SK-N-MC (cell line): ENCODE measurements around the gene PCID2.

ENCODE experiments used
- DNase-seq: peaks from one replicate; pipeline ENCODE4 v3.0.0-alpha.2; 2011; ENCODE audit warnings: low read depth, low spot score
- H3K27ac ChIP-seq: fragments of 200-600 bp; sonication (generic); 2 replicates; pipeline ENCODE4 v1.5.1; 2016; ENCODE audit warnings: mixed run types
- H3K36me3 ChIP-seq: fragments of 200-600 bp; sonication (generic); 2 replicates; pipeline ENCODE4 v1.6.1; 2017; ENCODE audit warnings: antibody characterized with exemption, low read length, mixed read lengths; ENCODE audit not compliant: insufficient read depth
- H3K4me3 ChIP-seq: fragments of 200-600 bp; sonication (generic); 2 replicates; pipeline ENCODE4 v1.5.1; 2016
- H3K9ac ChIP-seq: fragments of 200-600 bp; sonication (generic); 2 replicates; pipeline ENCODE4 v1.8.0; 2017; ENCODE audit warnings: mixed run types, mixed read lengths; ENCODE audit not compliant: insufficient read length
- H3K9me3 ChIP-seq: fragments of 200-600 bp; sonication (generic); 2 replicates; pipeline ENCODE4 v1.6.1; 2017; ENCODE audit warnings: low read depth, mild to moderate bottlenecking, antibody characterized with exemption, low read length, moderate library complexity, mixed read lengths
- EZH2 ChIP-seq: fragments of 200-600 bp; sonication (generic); IDR thresholded peaks from one replicate; pipeline ENCODE4 v1.6.1; 2017; ENCODE audit warnings: antibody characterized with exemption
- FOXP2 ChIP-seq: optimal IDR thresholded peaks from 2 replicates; pipeline ENCODE3; 2011; ENCODE audit warnings: mild to moderate bottlenecking, moderate library complexity; ENCODE audit not compliant: insufficient read depth; ENCODE audit errors: extremely low read length, control extremely low read depth
- POLR2AphosphoS5 ChIP-seq: IDR thresholded peaks from 2 replicates; pipeline ENCODE4 v1.6.1; 2012; ENCODE audit warnings: mild to moderate bottlenecking, low read depth, low read length, borderline replicate concordance

Gene PCID2

DNA sequence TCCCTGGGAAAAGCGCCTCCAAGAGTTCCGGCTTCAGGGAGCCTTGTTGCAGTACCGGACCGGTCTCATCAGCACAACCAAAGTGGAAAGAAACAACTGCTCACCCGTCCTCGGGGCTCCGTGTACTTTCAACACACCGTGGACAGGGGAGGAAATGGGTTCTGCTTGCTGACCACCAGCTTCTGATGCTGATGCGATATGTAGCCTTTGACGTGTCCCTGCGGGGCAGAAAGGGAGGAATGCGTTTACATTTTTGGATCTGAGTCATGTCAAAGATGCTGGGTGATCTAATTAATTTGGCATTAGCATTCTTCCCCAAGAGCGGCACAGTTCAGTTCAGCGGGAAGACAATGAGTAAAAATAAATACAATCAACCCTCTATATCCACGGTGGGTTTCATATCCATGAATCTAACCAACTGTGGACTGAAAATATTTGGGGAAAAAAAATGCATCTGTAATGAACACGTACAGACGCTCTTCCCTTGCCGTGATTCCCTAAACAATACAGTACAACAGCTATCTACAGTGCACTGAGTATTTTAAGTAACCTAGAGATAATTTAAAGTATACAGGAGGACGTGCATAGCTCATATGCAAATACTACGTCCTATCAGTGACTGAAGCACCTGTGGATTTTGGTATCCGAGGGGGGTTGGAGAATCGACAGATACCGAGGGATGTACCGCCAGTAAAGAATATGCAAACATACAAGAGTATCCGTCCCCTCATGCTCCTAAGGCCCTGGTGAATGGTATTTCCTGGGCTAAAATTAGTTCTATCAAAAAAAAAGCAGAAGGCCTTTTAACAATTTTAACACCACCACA lies 30.2 kb downstream of the PCID2 start:
- DNase-seq, result no peak
- TF ChIP-seq POLR2AphosphoS5 (no peak), EZH2 (no peak), FOXP2 (no peak)
- Histone ChIP-seq H3K36me3 (peaks cover 84% of the 10 kb centered on the region), H3K9me3 (no peaks in the 10 kb centered on the region), H3K27ac (no peak overlapping the region), H3K9ac (no peak overlapping the region), H3K4me3 (no peak overlapping the region)

DNA sequence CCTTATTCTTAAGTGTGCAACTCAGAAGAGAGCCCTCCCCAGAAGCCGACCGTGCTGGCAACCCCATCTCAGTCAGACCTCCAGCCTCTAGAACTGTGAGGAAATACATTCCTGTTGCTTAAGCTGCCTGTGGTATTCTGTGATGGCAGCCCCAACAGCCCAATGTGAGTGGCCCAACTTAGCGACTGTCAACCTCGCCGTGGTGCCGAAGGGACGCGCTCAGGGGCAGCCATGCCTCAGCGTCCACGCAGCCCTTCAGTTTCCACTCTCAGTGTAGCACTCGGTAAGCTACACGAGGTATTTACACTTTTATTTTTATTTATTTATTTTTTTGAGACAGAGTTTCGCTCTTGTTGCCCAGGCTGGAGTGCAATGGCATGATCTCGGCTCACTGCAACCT lies 31.6 kb downstream of the PCID2 start:
- Histone ChIP-seq H3K36me3 (peaks cover 83% of the 10 kb centered on the region), H3K4me3 (no peak overlapping the region), H3K9ac (no peak overlapping the region), H3K9me3 (no peaks in the 10 kb centered on the region), H3K27ac (no peak overlapping the region)
- no peak for DNase-seq
- TF ChIP-seq EZH2 (no peak), POLR2AphosphoS5 (no peak), FOXP2 (no peak)

DNA sequence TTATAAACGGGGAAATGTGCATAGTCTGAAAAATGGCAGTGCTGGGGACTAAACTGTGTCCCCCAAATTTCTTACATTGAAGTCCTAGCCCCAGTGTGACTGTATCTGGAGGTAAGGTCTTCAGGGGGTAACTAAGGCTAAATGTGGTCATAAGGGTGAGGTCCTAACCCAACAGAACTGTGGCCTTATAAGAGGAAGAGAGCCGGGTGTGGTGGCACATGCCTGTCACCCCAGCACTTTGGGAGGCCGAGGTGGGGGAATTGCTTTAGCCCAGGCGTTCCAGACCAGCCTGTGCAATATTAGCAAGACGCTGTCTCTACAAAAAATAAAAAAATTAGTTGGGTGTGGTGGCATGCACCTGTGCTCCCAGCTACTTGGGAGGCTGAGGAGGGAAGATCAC lies 32.2 kb downstream of the PCID2 start:
- no peak for DNase-seq
- no peak for TF ChIP-seq FOXP2
- no peak for TF ChIP-seq POLR2AphosphoS5
- no peak for TF ChIP-seq EZH2
- H3K36me3 ChIP-seq, result peaks cover 83% of the 10 kb centered on the region
- no peak overlapping the region for H3K27ac ChIP-seq
- H3K9me3 ChIP-seq, result no peaks in the 10 kb centered on the region
- H3K4me3 ChIP-seq, result no peak overlapping the region
- no peak overlapping the region for H3K9ac ChIP-seq

DNA sequence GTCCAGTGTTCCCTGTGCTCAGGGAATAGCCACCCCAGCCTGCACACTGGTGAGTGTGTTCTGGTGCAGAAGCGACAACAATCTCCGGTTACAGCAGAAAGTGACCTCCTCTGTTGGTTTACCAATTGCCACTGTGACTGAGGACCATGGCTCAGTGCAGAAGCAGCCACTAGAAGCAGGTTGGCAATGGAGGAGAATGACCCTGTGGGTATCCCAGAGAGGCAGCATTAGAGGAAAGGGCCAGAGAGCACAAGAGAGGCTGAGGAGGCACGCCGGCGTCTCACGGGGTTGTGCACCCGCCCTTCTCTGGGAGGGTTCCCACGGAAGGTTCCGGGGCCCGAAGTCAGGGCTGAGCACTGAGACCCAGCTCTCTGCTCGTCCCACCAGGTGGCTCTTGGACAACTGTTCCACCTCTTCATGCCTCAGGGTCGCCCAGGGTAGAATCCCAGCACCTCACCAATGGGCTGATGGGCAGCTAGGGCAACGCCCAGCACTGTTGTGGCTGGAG lies 36.0 kb downstream of the PCID2 start:
- no peak for DNase-seq
- no peaks in the 10 kb centered on the region for H3K9me3 ChIP-seq
- no peak overlapping the region for H3K9ac ChIP-seq
- TF ChIP-seq POLR2AphosphoS5, result no peak; the same call in 1 of the 2 replicates
- H3K36me3 ChIP-seq, result peaks cover 60% of the 10 kb centered on the region
- H3K4me3 ChIP-seq, result no peak overlapping the region
- H3K27ac ChIP-seq, result no peak overlapping the region

DNA sequence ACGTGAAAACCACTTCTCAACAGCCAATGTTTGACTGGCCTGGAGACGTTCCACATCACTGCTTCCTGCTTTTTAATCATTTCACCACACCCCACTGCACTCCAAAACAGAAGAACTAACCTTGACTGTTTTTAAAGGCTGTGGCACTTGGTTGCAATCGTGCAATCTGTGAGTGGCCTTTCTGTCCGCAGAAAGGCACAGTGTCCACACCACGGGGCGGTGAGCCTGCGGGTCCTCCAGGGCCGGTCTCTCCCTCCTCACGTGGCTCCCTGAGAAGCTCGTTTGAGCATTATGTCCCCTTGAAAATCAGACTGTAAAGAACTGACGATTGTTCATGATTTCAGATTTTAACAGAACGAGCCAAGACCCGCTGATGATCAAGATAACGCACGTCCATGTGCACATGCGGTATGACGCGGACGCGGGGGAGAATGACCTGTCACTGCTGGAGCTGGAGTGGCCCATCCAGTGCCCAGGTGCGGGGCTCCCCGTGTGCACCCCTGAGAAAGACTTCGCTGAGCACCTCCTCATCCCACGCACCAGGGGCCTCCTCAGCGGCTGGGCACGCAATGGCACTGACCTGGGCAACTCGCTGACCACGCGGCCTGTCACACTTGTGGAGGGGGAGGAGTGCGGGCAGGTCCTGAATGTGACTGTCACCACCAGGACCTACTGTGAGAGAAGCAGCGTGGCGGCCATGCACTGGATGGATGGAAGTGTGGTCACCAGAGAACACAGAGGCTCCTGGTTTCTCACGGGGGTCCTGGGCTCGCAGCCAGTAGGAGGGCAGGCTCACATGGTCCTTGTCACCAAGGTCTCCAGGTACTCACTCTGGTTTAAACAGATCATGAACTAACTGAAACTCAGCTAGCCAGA lies 37.0 kb downstream of the PCID2 start:
- Histone ChIP-seq H3K4me3 (no peak overlapping the region), H3K27ac (no peak overlapping the region), H3K9me3 (no peaks in the 10 kb centered on the region), H3K36me3 (peaks cover 53% of the 10 kb centered on the region), H3K9ac (no peak overlapping the region)
- TF ChIP-seq FOXP2 (no peak), POLR2AphosphoS5 (no peak), EZH2 (no peak)
- no peak for DNase-seq

DNA sequence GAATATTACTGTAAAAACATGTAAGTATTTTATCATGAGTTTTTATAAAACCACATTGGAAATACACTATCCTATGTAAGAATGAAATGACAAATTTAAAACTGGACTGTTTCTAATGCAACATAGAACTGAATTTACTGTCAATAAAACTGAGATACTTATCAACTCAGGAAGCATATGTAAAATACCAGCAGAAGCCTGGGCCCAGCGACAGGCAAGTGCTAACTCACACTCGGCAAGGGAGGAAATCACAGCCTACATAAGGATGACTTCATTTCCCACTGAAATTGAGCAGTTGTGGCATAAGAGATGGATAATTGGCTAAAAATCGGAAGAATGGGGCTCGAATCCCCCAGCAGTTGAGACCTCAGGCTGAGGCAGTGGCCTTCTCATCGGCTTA lies 38.0 kb downstream of the PCID2 start:
- Histone ChIP-seq H3K9me3 (no peaks in the 10 kb centered on the region), H3K4me3 (no peak overlapping the region), H3K9ac (no peak overlapping the region), H3K36me3 (peaks cover 44% of the 10 kb centered on the region), H3K27ac (no peak overlapping the region)
- TF ChIP-seq EZH2, result no peak
- no peak for TF ChIP-seq POLR2AphosphoS5
- no peak for TF ChIP-seq FOXP2
- DNase-seq, result no peak

DNA sequence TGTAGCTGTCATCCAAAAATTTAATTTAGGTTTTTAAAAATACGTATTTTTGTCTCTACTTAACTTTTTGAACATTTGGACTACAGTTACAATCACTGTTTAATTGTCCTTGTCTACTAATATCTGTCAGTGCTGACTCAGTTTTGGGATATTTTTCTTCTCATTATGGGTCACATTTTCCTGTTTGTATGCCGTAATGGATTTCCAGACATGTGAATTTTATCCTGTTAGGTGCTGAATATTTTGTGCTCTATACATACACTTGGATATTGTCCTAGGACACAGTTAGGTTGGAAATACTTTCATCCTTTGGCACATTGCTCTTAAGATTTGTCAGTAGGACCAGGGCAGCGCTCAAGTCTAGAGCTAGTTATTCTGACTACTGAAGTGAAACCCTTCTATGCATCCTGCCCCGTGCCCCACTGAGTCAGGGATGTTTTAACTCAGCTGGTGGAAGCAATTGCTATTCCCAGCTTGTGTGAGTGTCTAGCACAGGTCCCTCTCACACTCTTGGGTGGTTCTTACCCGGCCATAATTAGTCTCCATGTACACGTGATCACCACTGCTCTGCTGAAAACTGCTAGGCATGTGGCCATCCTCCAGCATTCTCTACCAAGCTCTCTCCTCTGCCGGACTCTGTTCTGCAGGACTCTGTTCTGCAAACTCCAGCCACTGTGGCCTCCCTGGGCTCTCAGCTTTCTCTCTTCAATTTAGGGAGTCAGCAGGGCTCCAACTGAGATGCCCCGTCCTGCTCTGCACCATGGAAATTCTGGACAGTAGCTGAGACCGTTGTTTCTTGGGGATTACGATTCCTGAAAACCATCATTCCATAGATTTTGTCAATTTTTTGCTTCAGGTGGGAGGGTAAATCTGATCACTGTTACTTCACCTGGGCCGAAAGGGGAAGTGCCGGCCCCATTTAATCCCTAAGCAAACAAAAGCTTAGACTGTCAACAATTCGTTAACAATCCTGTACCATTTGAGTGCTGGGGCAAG lies 38.9 kb downstream of the PCID2 start:
- DNase-seq, result no peak

DNA sequence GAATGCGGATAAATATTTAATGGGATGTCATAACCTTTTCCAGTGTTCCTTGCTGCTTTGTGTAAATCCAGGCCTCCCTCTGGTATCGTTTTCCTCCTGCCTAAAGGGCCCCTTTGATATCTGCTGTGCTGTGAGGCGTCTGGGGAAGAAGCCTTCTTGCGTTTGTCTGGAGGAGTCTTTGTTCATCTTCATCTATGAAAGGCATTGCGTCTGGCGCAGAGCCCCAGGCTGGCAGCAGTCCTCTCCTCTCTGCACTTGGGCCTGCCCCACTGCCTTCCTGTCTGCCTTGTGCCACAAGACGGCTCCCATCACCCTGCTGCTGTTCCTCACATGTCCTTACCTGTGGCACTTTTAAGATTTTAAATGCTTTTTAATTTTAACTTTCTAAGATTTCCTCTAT lies 40.3 kb downstream of the PCID2 start:
- H3K9me3 ChIP-seq, result no peaks in the 10 kb centered on the region
- TF ChIP-seq FOXP2 (no peak), POLR2AphosphoS5 (no peak), EZH2 (no peak)
- H3K4me3 ChIP-seq, result no peak overlapping the region
- no peak for DNase-seq
- H3K36me3 ChIP-seq, result peaks cover 30% of the 10 kb centered on the region; the same call in 1 of the 2 replicates
- H3K9ac ChIP-seq, result no peak overlapping the region
- no peak overlapping the region for H3K27ac ChIP-seq

More for the DNA sequence above, 38.9 kb downstream of the PCID2 start:
- H3K36me3 ChIP-seq, result peaks cover 35% of the 10 kb centered on the region; the same call in 1 of the 2 replicates
- H3K27ac ChIP-seq, result no peak overlapping the region
- H3K4me3 ChIP-seq, result no peak overlapping the region
- TF ChIP-seq FOXP2 (no peak), EZH2 (no peak), POLR2AphosphoS5 (no peak)
- H3K9ac ChIP-seq, result no peak overlapping the region
- H3K9me3 ChIP-seq, result no peaks in the 10 kb centered on the region
